Activated T-helper 9 cell treated with anti-CD3 and anti-CD28 coated beads, Interleukin-2, amount 50 U/mL, for 16 hours (primary cell): ENCODE data around the gene RNF26.
A peak's percentile ranks its signal among the peaks of the same experiment; 100 is the strongest.
"Not testable (repeated sequence)": the region's sequence is repeated elsewhere in the genome, so short reads cannot be mapped to it uniquely, and the experiment has no call there.

Experiments used
- DNase-seq: peaks from one replicate; pipeline ENCODE4 v3.0.0-alpha.2; 2020; ENCODE audit warnings: low read depth

The RNF26 gene

DNA sequence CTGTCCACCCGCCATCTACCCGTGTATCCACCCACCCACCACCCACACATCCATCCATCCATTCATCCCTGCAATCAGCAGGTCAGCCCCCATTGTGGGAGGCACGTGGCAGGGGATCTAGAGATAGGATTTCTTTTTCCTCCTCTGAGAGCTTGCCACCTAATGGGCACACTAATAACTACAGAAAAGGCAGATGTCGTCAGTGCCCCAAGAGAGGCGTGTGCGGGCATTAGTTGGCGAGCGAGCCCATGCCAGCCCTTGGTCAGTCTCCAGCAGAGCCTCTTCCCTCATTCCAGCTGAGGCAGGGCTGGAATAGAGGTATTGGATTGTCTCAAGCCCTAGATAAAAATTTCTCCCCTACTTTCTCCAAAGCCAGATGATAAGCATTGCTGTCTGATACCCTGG, 37.5 kb downstream of the RNF26 start:
- DNase-seq: no peak

DNA sequence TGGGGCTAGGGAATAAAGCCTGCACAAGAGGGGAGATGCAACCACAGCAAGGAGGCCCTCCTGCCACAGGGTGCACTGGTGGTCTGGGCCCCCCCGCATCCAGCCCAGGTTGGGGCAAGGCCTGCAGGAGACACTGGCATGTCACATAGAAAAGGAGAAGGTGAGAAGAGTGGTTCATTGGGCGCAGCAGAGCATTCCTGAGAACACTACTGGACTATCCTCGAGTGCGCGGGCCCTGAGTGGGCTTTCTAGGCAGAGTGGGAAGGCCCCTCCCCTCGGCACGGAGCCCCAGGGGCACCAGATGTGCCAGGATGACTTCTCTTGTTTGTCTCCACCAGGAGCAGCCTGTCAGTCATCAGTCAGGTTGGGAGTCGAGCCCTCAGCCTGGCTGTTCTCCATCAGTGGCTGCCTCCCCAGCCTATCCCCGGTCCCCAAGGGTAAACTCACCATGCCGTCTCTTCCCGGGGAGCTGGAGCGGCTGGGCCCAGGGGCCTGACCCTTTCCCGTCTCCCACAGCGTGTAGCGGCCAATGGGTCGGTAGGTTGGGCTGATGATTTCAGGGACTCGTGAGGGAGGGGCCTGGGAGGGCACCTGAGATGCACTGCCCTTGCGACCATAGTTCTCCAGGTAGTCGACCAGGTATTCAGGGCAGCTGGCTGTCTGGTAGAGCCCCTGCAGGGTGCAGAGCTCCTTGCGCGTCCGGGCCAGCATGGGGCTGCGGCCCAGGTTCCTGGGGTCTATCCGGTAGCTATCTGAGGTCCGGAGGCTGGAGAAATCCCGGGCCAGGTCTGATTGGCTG, 38.1 kb downstream of the RNF26 start:
- no peak for DNase-seq

DNA sequence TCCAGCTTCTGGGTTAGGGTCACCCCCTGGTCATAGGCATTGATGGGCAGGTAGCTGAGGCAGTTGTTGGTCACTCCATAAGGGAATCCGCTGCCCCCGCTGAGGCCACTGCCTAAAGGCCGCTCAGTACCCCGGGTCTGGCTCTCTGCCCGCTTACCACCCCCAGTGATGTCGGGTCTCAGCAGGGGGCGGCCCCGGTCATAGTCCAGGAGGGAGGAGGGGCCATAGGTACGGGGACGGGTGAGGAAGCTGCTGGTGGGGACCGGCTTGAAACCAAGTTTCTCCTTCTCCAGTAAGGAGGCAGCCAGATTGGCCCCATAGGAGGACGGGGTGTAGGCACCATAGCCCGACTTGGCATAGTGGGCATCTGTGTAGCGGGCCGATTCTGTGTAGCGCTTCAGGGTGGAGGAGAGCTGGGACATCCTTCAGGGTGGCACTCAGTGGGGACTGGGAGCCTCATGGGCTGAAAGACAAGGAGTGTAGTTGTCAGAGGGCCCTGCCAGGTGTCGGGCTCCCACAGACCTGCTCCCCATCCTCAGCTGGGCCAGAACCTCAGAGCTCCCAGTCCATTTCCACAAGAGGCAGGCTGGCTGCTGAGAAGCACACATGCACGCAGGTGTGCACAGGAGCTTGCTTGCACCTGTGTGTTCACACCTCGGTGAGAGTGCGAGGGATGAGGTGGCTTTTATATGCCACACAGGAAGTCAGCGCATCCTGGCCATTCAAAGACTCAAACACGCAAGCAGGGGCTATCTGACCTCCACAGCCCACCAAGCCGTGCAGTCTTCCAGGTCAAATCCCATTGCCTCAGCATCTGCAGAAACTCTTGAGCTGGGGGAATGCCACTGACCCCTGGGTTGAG, 39.0 kb downstream of the RNF26 start:
- DNase-seq: no peak

- DNase-seq: no peak
These were observed 39.7 kb downstream of the RNF26 start for GRCh38 chr11:119373921-119374631.

- no peak for DNase-seq
These were observed 40.5 kb downstream of the RNF26 start for GRCh38 chr11:119374632-119375336.

DNA sequence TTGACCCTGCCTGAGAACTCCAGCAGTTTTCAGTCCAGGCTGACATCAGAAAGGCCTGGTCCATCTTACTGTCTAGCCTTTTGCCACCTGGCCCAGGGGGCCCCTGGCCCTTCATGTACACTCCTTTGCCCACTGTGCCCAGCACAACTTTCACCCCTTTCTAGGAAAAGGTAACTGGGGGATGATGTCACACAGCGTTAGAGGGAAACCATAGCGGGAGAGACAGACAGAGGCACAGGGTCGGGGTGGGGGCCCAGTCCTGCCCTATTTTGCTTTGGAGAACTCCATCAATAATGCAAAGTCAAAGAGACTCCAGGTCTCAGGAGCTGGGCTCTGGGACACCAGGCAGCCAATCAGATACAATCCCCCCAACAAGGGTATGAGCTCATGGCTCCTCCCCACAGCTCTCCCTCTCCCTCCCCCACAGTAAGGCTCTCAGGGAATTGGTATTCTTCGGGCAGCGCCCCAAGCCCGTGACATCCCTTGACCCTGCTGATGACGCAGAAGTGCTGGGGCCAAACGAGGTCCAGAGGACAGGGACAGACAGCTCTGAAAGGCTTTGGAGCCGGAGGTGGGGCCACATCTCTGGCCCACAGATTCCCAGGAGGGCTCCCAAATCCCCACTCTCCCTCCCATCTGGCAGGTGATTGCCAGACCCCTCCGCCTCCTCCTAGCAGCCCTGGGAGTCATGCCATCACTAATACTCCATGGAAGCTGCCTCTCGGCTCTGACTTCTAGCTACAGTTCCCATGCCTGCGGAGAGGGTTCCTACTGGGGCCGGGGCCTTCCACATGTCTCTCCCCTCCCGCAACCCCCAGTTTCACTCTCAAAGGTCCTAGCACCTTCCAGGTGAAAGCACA, 41.2 kb downstream of the RNF26 start:
- DNase-seq: no peak

GRCh38 chr11:119376197-119376847, 42.0 kb downstream of the RNF26 start:
- DNase-seq: no peak

DNA sequence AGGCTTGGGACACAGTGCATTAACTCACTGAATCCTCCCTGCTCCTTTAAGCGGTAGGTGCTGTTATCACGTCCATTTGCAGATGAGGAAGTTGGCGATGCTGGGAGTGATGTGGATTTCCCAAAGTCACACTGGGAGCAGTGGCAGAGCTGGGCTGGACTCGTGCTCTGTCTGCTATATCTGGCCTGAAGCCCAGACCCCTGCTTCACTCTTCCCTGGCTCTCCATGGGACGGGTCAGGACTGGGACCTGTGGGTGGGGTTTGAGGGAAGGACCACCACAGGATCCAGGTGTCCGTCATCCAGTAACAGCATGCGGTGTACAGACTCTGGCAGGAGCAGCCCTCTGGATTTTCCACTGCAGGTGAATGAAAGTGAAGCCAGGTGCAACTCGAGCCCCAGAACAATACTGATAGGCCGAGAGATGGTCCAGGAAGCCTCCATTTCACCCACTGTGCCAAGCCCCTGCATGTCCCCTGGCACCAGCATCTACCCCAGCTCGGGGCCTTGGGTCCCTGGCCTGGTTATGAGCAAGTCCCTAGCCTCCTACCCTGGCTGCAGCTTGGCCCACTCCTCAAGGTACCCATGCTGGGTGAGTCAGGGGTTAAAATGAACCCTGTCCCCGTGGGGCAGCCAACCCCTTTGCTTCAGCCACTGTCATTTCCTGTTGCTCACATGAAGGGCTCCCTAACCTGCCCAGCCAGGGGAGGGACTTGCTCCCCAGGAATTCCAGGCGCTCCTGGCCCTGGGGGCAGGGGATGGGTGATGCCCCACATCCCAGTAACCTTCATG, 43.0 kb downstream of the RNF26 start:
- no peak for DNase-seq

- no peak for DNase-seq
These were observed 43.8 kb downstream of the RNF26 start for GRCh38 chr11:119377961-119378667.

GRCh38 chr11:119378851-119379465, 44.6 kb downstream of the RNF26 start:
- DNase-seq: no peak

DNA sequence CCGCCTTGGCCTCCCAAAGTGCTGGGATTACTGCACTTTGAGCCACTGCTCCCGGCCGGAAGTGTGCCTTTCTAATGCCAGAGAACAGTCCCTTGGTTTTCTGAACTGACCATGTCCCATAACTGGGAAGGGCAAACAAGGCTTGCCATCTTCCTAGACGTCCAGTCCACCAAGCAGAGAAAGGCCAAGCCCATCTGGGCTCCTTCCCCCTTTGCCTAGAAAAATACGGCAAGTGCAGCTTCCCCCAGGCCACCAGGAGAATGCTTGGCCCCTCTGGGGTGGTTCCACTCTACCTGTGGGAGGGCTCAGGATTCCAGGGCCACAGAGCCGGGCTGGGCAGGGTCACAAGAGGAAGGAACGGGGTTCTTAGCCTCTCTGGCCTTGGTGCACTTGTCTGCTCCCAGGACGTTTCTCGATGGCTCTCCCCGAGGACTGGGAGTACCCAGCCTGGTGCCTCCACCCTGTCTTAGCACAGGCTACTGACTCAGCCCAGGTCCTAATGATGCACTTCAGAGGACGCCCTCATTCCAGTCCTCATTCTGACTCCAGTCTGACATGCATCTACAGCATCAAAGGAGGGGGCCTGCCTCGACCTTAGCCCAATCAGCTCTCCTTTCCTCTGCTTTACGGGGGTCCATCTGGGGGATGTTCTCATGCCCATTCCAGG, 46.0 kb downstream of the RNF26 start:
- no peak for DNase-seq

GRCh38 chr11:119380827-119381180, 46.5 kb downstream of the RNF26 start:
- no peak for DNase-seq

GRCh38 chr11:119381181-119381988, 47.1 kb downstream of the RNF26 start, which contains the start of gene USP2:
Gene USP2 (minus strand): TSS chr11:119381690. CDS start chr11:119373480, 8,210 bp downstream.
- peak; percentile 96 for DNase-seq

- no peak for DNase-seq
These were observed 47.8 kb downstream of the RNF26 start for GRCh38 chr11:119382101-119382500.

DNA sequence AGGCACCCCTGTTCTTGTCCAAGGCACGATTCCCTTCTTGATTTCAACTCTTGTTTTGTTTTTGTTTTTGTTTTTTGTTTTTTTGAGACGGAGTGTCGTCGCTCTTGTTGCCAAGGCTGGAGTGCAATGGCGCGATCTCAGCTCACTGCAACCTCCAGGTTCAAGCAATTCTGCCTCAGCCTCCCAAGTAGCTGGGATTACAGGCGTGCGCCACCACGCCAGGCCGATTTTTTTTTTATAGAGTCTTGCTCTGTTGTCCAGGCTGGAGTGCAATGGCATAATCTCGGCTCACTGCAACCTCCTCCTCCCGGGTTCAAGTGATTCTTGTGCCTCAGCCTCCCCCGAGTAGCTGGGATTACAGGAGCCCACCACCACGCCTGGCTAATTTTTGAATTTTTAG, 48.2 kb downstream of the RNF26 start:
- not testable (repeated sequence) for DNase-seq

DNA sequence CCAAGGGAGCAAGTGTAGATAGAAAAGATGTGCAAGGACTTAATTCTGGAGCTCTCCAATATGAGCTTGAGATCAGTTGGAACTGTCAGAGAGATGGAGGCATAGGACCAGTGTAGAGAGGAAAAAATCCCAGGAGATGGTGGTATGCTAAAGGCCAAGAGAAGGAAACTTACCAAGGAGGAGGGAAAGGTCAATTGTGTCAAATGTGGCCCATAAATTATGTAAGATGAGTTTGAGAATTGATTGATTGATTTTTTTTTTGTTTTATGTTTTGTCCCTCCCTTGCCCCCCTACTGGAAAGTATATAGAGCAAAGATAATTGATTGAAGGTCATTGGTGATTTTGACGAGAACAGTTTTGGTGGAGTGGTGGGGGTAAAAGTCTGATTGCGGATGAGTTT, 50.0 kb downstream of the RNF26 start:
- no peak for DNase-seq
